Hippocampal formation (tissue), 2 donors: ENCODE measurements around the gene CCHCR1.
"Not testable (repeated sequence)": the region's sequence is repeated elsewhere in the genome, so short reads cannot be mapped to it uniquely, and the experiment has no call there.

Source experiments
- DNase-seq, 2 donors: peaks; one replicate each; lab custom pipeline; 2025; lab: John Stamatoyannopoulos, UW

Gene CCHCR1

DNA sequence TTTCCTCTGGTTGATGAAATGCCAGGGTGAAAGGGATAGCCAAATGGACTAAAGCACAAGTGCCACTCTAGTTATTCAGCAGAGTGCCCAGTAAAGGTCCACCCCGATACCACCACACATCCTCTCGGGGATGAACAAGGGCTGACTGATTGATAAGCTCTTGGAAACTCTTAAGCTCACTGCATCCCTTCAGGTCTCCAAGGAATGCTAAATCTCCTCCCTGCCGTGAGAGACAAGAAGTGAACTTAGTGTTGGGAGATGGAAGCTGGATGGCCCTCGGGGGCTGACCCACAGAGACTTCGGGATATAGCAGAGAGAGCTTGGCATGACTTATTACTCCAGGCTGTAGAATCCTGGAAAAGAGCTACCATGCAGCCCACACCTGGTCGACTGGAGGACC is 26.3 kb upstream of the CCHCR1 start:
- DNase-seq, result not testable (repeated sequence)

DNA sequence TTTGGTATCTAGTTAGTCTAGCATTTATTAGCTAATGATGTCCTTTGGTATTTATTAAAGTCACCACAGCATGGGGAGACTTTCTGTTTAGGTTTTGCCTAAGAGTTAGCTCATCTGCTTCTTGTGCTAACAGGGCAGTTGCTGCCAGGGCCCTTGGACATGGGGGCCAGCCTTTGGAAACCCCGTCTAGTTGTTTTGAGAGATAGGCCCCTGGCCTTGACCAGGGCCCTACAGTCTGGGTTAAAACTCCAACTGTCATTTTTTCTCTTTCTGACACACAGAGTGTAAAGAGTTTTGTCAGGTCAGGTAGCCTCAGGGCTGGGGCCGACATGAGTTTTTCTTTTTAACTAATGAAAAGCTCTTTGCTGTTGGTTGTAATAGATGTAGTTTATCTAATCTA is 25.7 kb upstream of the CCHCR1 start:
- DNase-seq, result not testable (repeated sequence)

DNA sequence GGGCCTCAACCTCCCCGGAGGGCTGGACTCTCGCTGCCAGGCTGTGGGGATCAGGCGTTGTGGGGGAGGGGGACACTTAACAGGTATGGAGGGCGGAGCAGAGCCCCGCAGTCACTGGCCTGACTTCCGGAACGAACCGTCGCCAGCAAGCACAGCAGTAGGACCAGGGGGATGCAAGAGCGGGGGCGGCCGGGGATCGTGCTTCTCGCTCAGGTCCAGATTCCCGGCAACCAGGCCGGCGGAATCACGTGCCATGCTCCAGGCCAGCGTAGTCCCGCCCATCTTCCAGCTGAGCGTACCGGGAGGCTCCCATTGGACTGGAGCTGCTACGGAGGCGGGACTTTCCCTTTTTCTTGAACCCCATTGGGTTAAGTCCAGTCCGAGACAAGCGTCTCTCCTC is 22.9 kb upstream of the CCHCR1 start:
- peak in 1 of 2 donors; percentile 30 for DNase-seq

DNA sequence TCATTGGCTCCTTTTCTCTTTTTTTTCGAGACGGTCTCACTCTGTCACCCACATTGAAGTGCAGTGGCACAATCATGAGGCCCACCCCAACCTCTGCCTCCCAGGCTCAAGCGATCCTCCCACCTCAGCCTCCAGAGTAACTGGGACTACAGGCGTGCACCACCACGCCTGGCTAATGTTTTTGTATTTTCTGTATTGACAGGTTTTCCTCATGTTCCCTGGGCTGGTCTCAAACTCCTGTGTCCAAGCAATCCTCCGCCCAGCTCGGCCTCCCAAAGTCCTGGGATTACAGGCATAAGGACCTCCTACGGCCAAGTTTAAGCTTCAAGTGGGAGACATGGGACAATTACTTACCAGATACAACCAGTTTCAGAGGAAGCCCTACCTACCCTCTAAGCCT is 22.3 kb upstream of the CCHCR1 start:
- no peak for DNase-seq

DNA sequence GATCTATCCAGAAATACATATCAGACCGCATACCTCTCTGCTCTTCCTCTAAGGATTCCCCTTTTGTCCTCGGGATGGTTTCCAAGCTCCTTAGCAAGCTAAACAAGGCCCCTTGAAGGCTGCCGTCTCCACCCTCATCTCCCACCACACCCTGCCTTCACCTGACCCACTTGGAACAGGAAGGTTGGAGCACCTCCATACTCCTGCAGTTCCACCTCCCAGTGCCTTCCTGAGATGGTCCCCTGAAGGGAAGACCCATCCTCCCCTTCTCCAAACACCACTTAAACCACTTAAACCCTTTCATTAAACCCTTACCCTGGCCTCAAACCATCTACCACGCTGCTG is 21.4 kb upstream of the CCHCR1 start:
- DNase-seq, result no peak

DNA sequence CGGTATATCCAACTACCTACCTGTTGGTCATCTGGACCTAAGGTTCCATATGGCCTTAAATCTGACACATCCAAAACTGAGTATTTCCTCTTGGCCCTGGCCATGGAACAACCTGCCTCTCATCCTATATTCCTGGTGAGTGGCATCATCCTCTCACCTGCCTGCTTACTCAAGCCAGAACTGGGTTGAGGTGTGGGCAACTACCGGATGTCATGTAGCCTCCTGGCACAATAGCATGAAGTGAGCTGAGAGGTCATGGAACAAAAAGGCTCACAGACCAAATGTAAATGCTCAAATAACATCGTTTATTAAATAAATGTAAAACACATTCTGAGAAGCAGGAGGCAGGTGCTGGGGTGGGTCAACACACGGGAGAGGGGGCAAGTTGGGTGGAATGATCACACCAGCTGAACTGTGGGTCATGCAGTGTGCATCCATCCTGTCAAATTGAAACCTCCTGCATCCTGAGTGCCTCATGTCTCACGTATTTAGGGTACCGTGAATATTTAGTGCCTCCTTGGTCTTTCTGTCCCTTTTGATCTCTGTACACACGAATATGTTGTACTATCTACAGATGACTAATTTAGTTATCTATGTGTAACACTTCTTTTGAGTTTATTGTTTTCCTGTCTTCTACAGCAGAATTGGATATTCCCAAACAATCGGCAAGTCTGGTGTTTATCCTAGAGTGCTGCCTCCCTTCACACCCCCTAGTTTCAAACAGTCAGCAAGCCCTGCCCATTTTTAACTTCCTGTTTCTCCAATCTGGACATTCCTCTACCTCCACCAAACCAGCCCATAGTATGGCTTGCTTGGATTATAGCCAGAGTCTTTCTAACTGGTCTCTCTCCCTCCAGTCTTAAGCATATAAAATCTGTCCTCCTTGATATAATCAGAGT is 20.8 kb upstream of the CCHCR1 start:
- no peak for DNase-seq

DNA sequence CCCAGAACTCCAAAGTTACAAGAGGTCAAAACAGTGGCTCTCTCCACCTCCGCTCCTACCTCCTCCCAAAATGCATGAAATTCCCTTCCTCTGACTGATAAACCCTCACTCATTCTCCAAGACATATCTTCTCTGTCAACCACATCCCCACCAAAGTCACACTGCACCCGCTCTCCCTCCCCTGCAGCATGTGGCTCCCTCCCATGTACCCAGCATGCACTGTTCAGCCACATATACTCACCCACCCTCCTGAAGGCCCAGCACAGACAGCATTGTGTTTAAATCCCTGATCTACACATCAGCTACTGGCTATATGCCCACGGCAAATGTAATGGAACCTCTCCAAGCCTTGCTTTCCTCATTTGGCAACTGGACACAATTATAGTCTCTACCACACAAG is 18.4 kb upstream of the CCHCR1 start:
- no peak for DNase-seq

DNA sequence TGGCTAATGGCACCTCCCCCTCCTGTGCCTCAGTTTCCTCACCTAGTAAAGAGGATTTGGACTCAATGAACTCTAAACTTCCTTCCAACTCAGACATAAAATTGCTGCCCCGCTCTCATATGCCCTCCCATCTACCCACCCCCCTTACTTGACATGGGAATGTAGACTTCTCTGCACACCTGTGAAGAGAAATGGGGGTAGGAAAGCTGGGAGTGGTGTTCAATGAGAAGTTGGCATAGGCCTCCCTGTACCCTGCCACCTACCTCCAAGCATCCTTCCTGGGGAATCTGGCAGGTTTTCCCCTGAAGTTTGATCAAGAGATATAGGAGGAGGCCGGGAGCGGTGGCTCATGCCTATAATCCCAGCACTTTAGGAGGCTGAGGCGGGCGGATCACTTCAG is 16.8 kb upstream of the CCHCR1 start:
- DNase-seq, result no peak

DNA sequence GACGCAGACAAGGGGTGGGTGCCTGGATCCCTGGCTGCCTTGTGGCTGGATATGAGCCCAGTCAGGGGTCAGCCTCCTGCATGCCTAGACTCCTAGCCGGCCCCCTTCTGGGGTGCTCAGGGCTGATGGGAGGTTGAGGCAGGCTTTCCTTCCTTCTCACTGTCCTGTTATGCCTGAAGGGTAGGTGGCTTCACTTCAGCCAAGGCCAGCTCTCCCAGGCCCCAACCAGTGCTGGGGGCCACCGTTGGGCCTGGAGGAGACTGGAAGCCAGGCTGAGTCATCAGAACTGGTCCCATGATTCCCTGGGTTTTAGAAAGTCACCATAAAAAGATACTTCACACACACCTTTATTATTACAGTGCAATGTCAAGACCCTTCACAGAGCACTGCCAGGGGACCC is 15.8 kb upstream of the CCHCR1 start:
- DNase-seq, result no peak

DNA sequence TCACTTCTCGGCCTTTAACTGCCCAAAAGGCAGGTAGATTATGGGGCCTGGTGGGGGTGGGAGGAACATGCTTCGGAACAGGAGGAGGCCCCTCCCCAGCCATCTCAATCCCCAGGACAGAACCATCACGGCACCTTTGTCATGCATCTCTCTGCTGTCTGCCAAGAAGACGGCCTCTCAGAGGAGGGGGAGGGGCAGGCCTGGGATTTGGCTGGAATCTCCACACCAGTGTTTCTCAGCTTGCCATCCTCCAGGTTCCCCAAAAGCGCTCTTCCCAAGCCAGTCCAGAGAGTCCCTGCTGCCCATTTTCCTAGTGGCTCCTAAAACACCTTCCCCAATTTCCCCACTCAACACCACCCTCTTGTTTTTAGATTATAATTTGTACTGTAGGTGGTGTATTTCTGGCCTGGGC is 15.4 kb upstream of the CCHCR1 start:
- no peak for DNase-seq

DNA sequence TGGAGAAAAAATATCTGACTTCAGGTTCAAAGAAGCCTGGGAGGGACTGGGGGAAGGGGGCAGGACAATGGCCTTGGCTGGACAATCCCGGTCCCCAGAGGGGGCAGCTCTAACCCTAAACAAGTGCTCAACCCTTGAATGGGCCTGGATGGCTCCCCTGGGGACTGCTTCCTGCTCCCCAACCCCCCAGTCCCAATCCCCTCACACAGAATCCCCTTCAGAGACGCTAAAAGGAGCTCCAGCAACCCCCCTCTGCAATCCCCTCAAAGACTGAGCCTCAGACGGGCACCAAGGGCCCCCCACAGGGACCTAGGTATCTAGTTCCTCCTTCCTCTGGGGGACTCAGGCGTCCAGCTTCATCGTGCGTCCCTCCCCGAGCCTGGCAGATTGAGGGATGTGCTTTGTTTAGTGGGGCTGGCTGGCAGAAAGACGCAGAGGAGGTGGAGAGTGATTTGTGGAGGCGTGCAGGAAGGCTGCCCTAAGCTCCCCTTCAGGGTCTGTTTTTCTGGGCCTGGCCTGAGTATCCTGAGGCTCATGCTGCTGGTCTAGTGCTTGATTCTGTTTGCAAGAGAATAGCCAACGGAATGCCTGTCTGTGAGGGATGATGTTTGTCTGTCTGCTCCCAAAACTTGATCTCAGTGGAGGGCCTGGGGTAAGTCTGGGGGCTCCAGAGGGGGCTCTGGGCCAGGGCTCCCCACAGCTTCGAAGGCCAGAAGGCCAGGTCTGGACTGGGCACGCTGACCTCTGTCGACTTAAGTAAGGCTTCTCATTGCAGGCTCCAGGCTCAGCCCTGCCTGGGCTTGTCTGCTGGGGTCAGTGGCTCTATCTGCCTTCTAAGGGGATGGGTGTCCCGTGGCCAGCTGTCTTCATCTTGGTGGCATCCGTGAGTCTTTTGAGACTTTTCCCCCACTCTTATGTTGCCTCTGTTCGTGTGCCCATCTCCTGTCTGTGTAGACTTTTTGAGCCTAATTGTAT is 14.6 kb upstream of the CCHCR1 start:
- DNase-seq, result no peak

DNA sequence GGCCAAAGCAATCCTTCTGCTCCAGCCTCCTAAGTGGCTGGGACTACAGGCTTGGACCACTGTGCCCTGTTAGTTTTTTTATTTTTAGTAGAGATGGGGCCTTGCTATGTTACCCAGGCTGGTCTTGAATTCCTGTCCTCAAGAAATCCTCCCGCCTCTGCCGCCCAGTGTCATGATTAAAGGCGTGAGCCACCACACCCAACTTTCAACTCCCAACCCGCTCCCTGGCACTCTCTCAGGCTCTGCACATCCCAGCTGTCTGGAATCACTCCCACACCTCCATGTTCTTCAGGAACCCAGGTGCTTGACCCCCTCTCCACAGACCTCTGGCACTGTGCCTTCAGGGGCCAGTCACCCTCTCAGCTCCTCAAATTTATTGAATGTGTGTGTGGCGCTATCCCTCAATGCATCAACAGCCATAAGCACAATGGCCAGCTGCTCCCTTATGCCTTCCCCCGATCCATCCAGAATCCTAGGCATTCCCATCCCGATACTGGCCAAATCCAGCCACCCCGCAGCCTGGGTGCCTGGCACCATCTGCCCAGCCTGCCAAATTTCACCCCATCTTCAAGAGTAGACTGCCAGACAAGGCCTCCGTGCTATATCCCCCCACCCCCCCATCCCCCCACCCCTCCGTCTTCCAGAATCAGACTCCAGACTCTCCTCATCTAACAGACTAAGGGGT is 13.5 kb upstream of the CCHCR1 start:
- no peak for DNase-seq

DNA sequence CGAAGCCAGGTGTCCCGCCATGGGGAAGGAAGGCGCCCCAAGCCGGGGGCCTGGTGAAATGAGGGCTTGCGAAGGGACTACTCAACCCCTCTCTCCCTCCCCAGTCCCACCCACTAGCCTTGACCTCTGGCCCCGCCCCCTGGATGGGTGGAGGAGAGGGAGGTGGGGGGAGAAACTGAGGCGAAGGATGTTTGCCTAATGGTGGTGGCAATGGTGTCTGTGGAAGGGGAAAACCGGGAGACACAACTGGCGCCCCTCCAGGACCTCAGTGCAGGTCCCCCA is 12.9 kb upstream of the CCHCR1 start, which contains the start of gene POU5F1:
TSS of gene POU5F1 (minus strand) at position 83 of the 282 bp plus-strand sequence. CDS start at position 21, 62 bp downstream.
- no peak for DNase-seq

DNA sequence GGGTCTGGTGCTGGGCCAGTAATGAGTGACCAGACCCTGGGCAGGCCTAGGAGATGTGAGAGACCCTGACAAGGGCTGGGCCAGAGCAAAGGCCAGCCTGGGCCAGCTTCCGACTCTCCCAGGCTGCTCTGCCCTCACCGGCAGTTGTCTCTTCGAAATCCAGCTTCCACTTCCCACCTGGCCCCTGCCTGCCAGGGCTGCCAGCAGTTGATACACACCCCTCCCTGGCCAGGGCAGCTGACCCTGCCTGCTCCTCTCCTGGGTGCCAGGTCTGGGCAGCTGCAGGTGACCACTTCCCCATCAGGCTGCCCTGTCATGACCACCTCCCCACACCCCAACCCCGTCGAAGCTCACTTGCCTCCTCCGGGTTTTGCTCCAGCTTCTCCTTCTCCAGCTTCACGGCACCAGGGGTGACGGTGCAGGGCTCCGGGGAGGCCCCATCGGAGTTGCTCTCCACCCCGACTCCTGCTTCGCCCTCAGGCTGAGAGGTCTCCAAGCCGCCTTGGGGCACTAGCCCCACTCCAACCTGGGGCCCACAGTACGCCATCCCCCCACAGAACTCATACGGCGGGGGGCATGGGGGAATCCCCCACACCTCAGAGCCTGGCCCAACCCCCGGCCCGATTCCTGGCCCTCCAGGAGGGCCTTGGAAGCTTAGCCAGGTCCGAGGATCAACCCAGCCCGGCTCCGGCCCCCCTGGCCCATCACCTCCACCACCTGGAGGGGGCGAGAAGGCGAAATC is 12.4 kb upstream of the CCHCR1 start:
- not testable (repeated sequence) for DNase-seq

DNA sequence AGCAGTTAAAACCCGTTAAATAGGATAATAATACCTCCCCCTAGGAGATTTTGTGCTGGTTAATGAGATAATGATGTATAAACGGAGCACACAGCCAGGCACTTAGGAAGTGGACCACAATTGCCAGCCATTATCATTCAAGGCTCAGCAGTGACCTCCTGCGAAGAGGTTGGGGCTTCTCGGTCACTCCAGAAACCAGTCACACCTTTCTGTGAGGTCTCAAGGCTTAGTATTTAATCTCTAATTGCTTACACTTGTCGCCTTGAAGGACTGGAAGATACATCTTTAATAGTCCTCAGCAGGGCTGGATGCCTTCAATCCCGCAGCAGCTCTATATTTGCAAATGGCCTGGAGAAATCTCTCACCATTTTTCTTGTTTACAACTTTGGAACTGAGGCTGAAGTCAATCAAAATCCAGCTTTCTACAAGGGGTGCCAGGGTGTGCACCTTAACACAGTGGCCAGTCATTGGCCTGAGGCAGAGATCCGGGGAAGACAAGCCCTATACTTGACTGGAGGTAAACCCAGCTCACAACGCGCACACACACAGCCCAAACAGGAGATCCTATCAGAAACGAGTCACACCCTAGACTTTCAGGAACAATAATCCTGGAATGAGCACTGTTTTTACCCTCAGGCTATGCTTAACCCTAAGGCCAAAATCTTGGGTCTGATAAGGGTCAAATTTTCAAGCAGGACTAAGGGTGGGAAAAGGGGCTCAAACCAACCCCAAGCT is 11.7 kb upstream of the CCHCR1 start:
- no peak for DNase-seq

DNA sequence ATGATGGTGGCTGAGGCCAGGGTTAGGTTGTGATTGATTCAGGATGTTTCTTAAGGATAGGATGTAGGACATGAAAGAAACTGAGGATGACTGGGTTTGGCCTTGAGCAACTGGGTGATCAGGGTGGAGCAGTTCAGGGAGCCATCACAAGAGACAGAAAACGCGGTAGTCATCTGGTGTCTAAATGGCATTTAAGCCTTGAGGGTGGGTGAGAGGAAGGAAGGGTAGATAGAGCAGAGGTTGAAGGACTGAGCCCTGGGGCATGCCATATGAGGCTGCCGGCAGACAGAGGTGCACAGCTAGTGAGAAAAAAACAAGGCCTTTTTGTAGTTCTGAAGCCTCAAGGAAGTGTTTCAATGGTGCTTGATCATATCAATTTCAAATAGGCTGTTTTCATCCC is 11.0 kb upstream of the CCHCR1 start:
- no peak for DNase-seq

DNA sequence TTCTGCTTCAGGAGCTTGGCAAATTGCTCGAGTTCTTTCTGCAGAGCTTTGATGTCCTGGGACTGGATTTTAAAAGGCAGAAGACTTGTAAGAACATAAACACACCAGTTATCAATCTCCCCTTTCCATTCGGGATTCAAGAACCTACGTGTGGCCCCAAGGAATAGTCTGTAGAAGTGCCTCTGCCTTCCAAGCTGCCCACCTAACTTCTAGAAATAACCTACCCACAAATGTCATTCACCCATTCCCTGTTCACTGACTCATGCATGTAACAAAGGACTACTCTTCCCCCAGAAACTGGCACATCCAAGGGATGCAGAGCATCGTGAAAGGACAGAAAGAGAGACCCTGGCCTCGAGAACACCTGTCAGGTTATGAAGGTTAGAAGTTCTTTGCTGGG is 8.4 kb upstream of the CCHCR1 start:
- no peak for DNase-seq

DNA sequence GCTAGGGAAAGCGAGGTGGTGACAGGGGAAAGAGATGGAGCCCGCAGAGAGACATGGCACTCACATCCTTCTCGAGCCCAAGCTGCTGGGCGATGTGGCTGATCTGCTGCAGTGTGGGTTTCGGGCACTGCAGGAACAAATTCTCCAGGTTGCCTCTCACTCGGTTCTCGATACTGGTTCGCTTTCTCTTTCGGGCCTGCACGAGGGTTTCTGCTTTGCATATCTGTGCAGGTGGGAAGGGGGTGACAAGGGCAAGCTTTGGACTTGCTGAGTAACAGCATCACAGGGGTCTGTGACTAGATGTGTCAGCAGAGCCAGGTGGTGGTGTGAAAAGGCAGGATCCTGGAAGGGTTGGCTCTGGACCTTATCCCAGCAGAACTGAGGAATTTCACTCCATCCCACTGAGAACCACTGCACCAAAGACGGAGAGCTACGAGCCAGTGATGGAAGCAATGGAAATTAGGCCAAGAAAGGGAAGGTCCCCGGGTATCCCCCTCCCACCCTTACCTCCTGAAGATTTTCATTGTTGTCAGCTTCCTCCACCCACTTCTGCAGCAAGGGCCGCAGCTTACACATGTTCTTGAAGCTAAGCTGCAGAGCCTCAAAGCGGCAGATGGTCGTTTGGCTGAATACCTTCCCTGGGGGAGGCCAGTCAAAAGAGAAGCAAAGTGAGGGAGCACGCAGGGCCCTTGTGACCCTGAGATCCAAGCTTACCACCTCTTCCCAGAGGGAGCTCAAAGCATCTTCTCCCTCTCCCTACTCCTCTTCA is 7.6 kb upstream of the CCHCR1 start:
- DNase-seq, result not testable (repeated sequence)

DNA sequence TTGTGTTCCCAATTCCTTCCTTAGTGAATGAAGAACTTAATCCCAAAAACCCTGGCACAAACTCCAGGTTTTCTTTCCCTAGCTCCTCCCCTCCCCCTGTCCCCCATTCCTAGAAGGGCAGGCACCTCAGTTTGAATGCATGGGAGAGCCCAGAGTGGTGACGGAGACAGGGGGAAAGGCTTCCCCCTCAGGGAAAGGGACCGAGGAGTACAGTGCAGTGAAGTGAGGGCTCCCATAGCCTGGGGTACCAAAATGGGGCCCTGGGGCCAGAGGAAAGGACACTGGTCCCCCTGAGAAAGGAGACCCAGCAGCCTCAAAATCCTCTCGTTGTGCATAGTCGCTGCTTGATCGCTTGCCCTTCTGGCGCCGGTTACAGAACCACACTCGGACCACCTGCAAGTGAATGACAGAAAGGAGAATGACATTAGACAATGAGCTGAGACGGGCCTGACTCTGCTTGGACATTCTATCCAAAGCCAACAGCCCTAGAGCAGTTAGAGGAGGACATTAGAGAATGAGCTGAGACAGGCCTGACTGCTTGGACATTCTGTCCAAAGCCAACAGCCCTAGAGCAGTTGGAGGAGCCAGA is 7.0 kb upstream of the CCHCR1 start:
- DNase-seq, result not testable (repeated sequence)

DNA sequence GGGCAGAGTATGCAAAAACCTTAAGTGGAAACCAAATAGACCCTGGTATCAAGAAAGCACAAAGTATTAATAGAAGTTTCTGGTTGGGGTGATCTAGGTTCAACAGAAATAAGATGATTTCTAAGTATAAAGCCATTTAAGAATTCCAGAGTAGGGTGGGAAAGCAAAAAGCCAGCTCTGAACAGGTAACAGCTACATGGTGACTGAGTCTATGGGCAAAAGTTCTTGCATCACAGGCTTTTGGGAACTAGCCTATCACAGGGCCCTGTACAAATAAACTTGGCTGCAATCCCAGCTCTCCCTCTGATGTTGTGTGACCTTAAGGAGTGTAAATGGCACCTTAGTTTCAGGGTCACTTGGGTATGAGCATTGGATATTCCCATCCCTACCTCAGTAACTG is 6.3 kb upstream of the CCHCR1 start:
- DNase-seq, result no peak
